Caco-2 (cell line): ENCODE measurements around the gene HTRA2. TPM values are rescaled to one million over a fixed set of nuclear protein-coding genes. Genes with fewer than 3 reads are reported as not detected.
A peak's percentile ranks its signal among the peaks of the same experiment; 100 is the strongest.

ENCODE experiments used
- BruUV-seq: library from RNA; stranded (reverse); fragments of 400-500 nt; replicated peaks from 2 replicates; lab custom pipeline; 2021; lab: Mats Ljungman, UMichigan
- CTCF ChIA-PET: fragments of 300-600 bp; sonication (Branson Sonifier 250); formaldehyde crosslinking; loops from one replicate; lab custom pipeline; 2022; ENCODE audit warnings: antibody characterized with exemption; lab: Charles Lee
- POLR2A ChIA-PET: fragments of 300-600 bp; sonication (Branson Sonifier 250); formaldehyde crosslinking; loops from one replicate; lab custom pipeline; 2022; ENCODE audit warnings: antibody characterized with exemption; lab: Charles Lee
- DNase-seq, 2 experiments: peaks; one replicate each; pipeline versions ENCODE4 v3.0.0 to v3.0.0-alpha.2; 2020 to 2022
- H3K27me3 ChIP-seq: replicated peaks from 2 replicates; pipeline ENCODE4 v1.6.0; 2011; ENCODE audit warnings: low read length; ENCODE audit not compliant: control insufficient read depth, insufficient read depth
- H3K36me3 ChIP-seq: 2 replicates; pipeline ENCODE4 v1.5.1; 2011; ENCODE audit warnings: low read length; ENCODE audit not compliant: control insufficient read depth, insufficient read depth
- H3K4me1 ChIP-seq: fragments of 250-450 bp; sonication (Bioruptor Pico); 2 replicates; pipeline ENCODE4 v1.5.1; 2020; ENCODE audit warnings: mild to moderate bottlenecking
- H3K4me3 ChIP-seq: 2 replicates; pipeline ENCODE4 v1.5.1; 2011; ENCODE audit warnings: low read depth, mild to moderate bottlenecking, control low read depth, low read length
- H3K9me3 ChIP-seq: fragments of 250-450 bp; sonication (Bioruptor Pico); 2 replicates; pipeline ENCODE4 v1.5.1; 2020; ENCODE audit warnings: mild to moderate bottlenecking, moderate library complexity
- H3K27ac Mint-ChIP-seq: one replicate; pipeline ENCODE4 v1.8.0; 2022; ENCODE audit warnings: mixed read lengths; ENCODE audit not compliant: unreplicated experiment
- H3K27me3 Mint-ChIP-seq: one replicate; pipeline ENCODE4 v1.8.0; 2022; ENCODE audit warnings: mixed read lengths; ENCODE audit not compliant: insufficient read depth, unreplicated experiment
- H3K36me3 Mint-ChIP-seq: one replicate; pipeline ENCODE4 v1.8.0; 2022; ENCODE audit warnings: mild to moderate bottlenecking, mixed read lengths; ENCODE audit not compliant: insufficient read depth, unreplicated experiment
- H3K4me1 Mint-ChIP-seq: one replicate; pipeline ENCODE4 v1.8.0; 2022; ENCODE audit warnings: low read depth, mixed read lengths; ENCODE audit not compliant: unreplicated experiment
- H3K4me3 Mint-ChIP-seq: one replicate; pipeline ENCODE4 v1.8.0; 2022; ENCODE audit warnings: mild to moderate bottlenecking, moderate library complexity, mixed read lengths; ENCODE audit not compliant: unreplicated experiment
- H3K9me3 Mint-ChIP-seq: one replicate; pipeline ENCODE4 v1.8.0; 2022; ENCODE audit warnings: mixed read lengths; ENCODE audit not compliant: unreplicated experiment
- intact Hi-C: fragments of 100-400 bp; cut with micrococcal nuclease; formaldehyde crosslinking; loops from one replicate; pipeline ENCODE4 v1.10.0; 2022; ENCODE audit not compliant: unreplicated experiment
- total RNA-seq: library from RNA; stranded (reverse); gene quantifications from 2 replicates; pipeline ENCODE4 v1.2.3, GENCODE V29; 2022
- TF ChIP-seq, protein P1 (sequence below), 2 experiments: fragments of 200-600 bp in 1 of 2; IDR thresholded peaks; 1 replicate in 1 of 2; 2 replicates in 1 of 2; pipeline versions ENCODE4 v1.5.1 to v1.8.0; 2011 to 2022; ENCODE audit warnings: antibody characterized with exemption in 1 of 2, control low read depth in 1 of 2, inconsistent platforms in 1 of 2, low read depth in 1 of 2, low read length in 1 of 2, mild to moderate bottlenecking in 1 of 2, moderate library complexity in 1 of 2; ENCODE audit not compliant: insufficient read depth in 1 of 2, severe bottlenecking in 1 of 2, unreplicated experiment in 1 of 2

Gene HTRA2
- total RNA-seq, 1 experiment from 2014 or later = 27.3 TPM

DNA sequence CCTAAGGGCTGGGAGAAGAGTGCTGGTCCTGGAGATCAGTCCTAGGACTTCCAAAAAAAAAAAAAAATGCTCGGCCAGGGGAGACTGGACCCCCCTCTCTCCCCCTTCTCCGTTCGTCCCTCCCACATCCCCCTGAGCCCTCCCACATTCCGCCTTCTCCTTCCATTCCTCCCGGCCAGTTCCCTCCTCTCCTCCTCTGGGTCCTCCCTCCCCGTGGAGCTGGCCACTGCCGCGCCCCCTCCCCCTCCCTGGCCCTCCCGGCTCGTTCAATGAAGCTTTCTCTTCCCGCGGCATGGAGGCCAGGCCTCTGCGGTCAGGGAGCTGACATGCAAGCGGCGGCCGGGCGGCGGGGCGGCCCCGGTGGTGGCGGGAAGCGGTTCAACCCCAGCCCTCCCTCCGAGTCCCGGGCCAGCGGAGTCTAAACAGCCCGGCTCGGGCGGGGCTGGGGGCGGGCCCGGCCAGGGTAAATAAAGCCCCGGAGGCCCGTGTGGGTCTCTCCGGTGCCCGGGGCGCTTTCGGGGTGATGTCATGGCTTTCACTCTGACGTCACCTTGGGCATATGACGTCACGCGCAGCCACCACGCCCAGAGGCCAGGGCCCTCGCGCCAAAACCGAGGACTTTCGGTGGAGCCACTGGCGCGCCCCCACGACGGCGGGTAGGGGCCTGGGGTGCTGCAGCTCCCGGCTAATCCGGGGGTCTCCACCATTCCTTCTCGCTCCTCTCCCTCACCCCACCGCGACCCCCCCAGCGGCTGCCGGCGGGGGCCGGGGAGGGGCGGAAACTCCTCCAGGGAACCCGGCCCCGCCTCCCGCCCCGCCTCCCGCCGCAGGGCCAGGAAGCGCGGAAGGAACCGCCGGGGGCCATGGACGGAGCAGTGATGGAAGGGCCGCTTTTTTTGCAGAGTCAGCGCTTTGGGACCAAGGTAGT is 24.4 kb downstream of the HTRA2 start, which contains the start of the genes DOK1 and LOXL3:
Gene DOK1 (plus strand): TSS at position 829 of the 928 bp plus-strand sequence. CDS start 35 bp downstream, at position 864.
Gene LOXL3 (minus strand): TSS at position 51 of the 928 bp plus-strand sequence. CDS start 1,308 bp downstream, outside the sequence.
- H3K27me3 ChIP-seq = no peaks in the 10 kb centered on the region

DNA sequence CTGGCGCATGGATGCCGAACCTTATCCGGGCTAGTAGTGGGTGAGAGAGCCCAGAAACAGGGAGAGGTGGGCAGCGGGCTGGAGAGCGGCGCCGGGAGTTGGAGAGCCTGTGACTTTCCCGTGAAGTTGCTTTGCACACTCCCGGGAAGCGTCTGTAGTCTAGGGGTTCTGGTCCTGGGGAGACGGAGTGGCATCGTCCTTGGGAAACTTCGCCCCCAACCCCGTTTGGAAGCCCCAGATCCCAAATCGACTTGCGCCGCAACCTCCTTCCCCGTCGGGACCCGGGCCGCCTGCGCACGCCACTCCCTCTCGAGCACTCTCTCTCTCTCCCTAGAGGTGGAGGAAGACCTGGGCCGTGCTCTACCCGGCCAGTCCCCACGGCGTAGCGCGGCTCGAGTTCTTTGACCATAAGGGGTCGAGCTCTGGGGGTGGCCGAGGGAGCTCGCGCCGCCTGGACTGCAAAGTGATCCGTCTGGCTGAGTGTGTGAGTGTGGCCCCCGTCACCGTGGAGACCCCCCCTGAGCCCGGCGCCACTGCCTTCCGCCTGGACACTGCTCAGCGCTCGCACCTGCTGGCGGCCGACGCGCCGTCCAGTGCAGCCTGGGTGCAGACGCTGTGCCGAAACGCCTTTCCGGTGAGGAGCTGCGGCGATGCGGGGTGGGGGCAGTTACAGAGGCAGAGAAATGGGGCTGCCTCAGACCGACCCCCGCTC is 25.2 kb downstream of the HTRA2 start:
- intact Hi-C loops = no loop called here
- no peaks in the 10 kb centered on the region; the same call in 1 of the 2 replicates for H3K36me3 ChIP-seq
- Mint-ChIP-seq H3K4me1 (peaks cover 17% of the 10 kb centered on the region), H3K27ac (no peak overlapping the region), H3K4me3 (no peak overlapping the region), H3K27me3 (no peaks in the 10 kb centered on the region), H3K9me3 (no peaks in the 10 kb centered on the region), H3K36me3 (no peaks in the 10 kb centered on the region)
- peaks cover 28% of the 10 kb centered on the region for H3K4me1 ChIP-seq
- ChIA-PET POLR2A (no interaction called here), CTCF (no interaction called here)
- TF ChIP-seq, protein P1, sequence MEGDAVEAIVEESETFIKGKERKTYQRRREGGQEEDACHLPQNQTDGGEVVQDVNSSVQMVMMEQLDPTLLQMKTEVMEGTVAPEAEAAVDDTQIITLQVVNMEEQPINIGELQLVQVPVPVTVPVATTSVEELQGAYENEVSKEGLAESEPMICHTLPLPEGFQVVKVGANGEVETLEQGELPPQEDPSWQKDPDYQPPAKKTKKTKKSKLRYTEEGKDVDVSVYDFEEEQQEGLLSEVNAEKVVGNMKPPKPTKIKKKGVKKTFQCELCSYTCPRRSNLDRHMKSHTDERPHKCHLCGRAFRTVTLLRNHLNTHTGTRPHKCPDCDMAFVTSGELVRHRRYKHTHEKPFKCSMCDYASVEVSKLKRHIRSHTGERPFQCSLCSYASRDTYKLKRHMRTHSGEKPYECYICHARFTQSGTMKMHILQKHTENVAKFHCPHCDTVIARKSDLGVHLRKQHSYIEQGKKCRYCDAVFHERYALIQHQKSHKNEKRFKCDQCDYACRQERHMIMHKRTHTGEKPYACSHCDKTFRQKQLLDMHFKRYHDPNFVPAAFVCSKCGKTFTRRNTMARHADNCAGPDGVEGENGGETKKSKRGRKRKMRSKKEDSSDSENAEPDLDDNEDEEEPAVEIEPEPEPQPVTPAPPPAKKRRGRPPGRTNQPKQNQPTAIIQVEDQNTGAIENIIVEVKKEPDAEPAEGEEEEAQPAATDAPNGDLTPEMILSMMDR (IDR thresholded peaks at IDR 0.05; ENCODE audit: insufficient read depth in 1 of 2, low read depth in 1 of 2, low read length in 1 of 2, severe bottlenecking in 1 of 2, unreplicated experiment in 1 of 2) = no peak
- no peak overlapping the region for H3K4me3 ChIP-seq
- no peaks in the 10 kb centered on the region for H3K27me3 ChIP-seq
- no TSS peak for BruUV-seq
- H3K9me3 ChIP-seq = no peaks in the 10 kb centered on the region
- no peak for DNase-seq

More for the DNA sequence above, 24.4 kb downstream of the HTRA2 start, which contains the start of the genes DOK1 and LOXL3:
- TF ChIP-seq, protein P1 (IDR thresholded peaks at IDR 0.05; ENCODE audit: insufficient read depth in 1 of 2, low read depth in 1 of 2, low read length in 1 of 2, severe bottlenecking in 1 of 2, unreplicated experiment in 1 of 2) = no peak
- intact Hi-C loops = no loop called here
- POLR2A ChIA-PET = no interaction called here
- peak; percentile 60 to 75 for DNase-seq
- H3K9me3 ChIP-seq = no peaks in the 10 kb centered on the region
- H3K4me1 ChIP-seq = peaks cover 31% of the 10 kb centered on the region
- Mint-ChIP-seq H3K27me3 (no peaks in the 10 kb centered on the region), H3K27ac (peak within 1 kb of the TSS; percentile 51), H3K4me3 (peak within 1 kb of the TSS; percentile 23), H3K9me3 (no peaks in the 10 kb centered on the region), H3K4me1 (peaks cover 23% of the 10 kb centered on the region), H3K36me3 (peaks cover 7% of the 10 kb centered on the region)
- no peaks in the 10 kb centered on the region; the same call in 1 of the 2 replicates for H3K36me3 ChIP-seq
- CTCF ChIA-PET = interaction anchor here (0.5 to 0.6 kb wide), 2 partner anchors 35 to 103 kb away, joined by 3 to 5 read pairs; no protein-coding TSS in a partner anchor
- BruUV-seq = no TSS peak
- peak within 1 kb of the TSS; percentile 34 for H3K4me3 ChIP-seq

DNA sequence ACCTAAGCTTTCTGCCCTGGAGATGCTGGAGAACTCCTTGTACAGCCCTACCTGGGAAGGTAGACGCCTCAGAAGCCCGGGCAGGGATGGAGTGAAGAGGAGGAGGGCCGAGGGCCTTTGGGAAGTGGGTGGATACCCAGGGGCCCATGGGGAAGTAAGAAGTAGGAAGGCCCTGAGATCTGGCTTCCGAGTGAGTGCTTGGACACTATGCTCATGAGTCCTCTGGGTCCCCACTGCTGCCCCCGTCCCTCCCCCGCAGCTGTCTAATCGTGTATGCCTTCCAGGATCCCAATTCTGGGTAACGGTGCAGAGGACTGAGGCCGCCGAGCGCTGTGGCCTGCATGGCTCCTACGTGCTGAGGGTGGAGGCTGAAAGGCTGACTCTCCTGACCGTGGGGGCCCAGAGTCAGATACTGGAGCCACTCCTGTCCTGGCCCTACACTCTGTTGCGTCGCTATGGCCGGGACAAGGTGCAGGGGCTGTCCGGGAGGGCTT is 25.9 kb downstream of the HTRA2 start:
- DNase-seq = no peak
- no TSS peak for BruUV-seq
- H3K4me3 Mint-ChIP-seq = no peak overlapping the region
- Histone ChIP-seq H3K4me3 (no peak overlapping the region), H3K9me3 (no peaks in the 10 kb centered on the region), H3K27me3 (no peaks in the 10 kb centered on the region; the same call in 1 of the 2 replicates), H3K36me3 (no peaks in the 10 kb centered on the region; the same call in 1 of the 2 replicates), H3K4me1 (peaks cover 22% of the 10 kb centered on the region)
- H3K27me3 Mint-ChIP-seq = no peaks in the 10 kb centered on the region
- H3K4me1 Mint-ChIP-seq = peaks cover 22% of the 10 kb centered on the region
- no peaks in the 10 kb centered on the region for H3K9me3 Mint-ChIP-seq
- POLR2A ChIA-PET = no interaction called here
- no peaks in the 10 kb centered on the region for H3K36me3 Mint-ChIP-seq
- TF ChIP-seq, protein P1 (IDR thresholded peaks at IDR 0.05; ENCODE audit: insufficient read depth in 1 of 2, low read depth in 1 of 2, low read length in 1 of 2, severe bottlenecking in 1 of 2, unreplicated experiment in 1 of 2) = no peak
- no peak overlapping the region for H3K27ac Mint-ChIP-seq
- CTCF ChIA-PET = no interaction called here
- intact Hi-C loops = no loop called here
